K562 (cell line): ENCODE data around the gene LRRC37B. TPM values are rescaled to one million over a fixed set of nuclear protein-coding genes. Genes with fewer than 3 reads are reported as not detected.
"Not testable (repeated sequence)": the region's sequence is repeated elsewhere in the genome, so short reads cannot be mapped to it uniquely, and the experiment has no call there.

Experiments
- ATAC-seq: fragments of 200-7000 bp; cut with Tn5 transposase; 3 replicates; pipeline ENCODE4 v1.9.1; 2020; ENCODE audit warnings: moderate library complexity
- BruUV-seq: library from RNA; stranded (reverse); fragments of 400-500 nt; replicated peaks from 2 replicates; lab custom pipeline; 2021; lab: Mats Ljungman, UMichigan
- CTCF ChIA-PET: fragments of 300-600 bp; formaldehyde crosslinking; extraction: SDS; loops from one replicate; lab custom pipeline; 2021; ENCODE audit warnings: low intra/inter-chr PET ratio; lab: Yijun Ruan, JAX
- POLR2A ChIA-PET: fragments of 300-600, 350-650 bp; sonication (Branson Sonifier 250); formaldehyde crosslinking; extraction: SDS; loops from one replicate; lab custom pipeline; 2021; ENCODE audit warnings: antibody characterized with exemption, inconsistent platforms; lab: Yijun Ruan, JAX
- DNase-seq, 4 experiments: peaks; one replicate each; pipeline versions ENCODE4 v3.0.0 to v3.0.0-alpha.2; 2011 to 2018; ENCODE audit warnings: low spot score in 3 of 4, mixed read lengths in 3 of 4; ENCODE audit errors: extremely low read depth in 1 of 4
- FAIRE-seq: peaks from 2 replicates; lab custom pipeline; 2011; peaks lifted over from hg19 to GRCh38; lab: Jason Lieb, UNC
- H2AFZ ChIP-seq: 2 replicates; pipeline ENCODE4 v1.6.0; 2011; ENCODE audit warnings: low read depth, low read length, control low read depth, inconsistent platforms
- H3K27ac ChIP-seq: fragments of 200-600 bp; 3 replicates; pipeline ENCODE4 v1.8.0; 2011; ENCODE audit warnings: low read depth, mild to moderate bottlenecking, control low read depth, inconsistent platforms, low read length, moderate library complexity, mixed read lengths; ENCODE audit errors: extremely low read depth
- H3K27me3 ChIP-seq, 2 experiments: fragments of 300-600 bp in 1 of 2; 2 replicates in 1 of 2; 3 replicates in 1 of 2; pipeline versions ENCODE4 v1.6.0 to v1.8.0; 2011; ENCODE audit warnings: inconsistent platforms in 2 of 2, low read length in 2 of 2, mild to moderate bottlenecking in 1 of 2, mixed read lengths in 1 of 2, moderate library complexity in 1 of 2; ENCODE audit not compliant: control insufficient read depth in 2 of 2, insufficient read depth in 2 of 2
- H3K36me3 ChIP-seq: fragments of 300-600 bp; 3 replicates; pipeline ENCODE4 v1.8.0; 2011; ENCODE audit warnings: mild to moderate bottlenecking, low read length, inconsistent platforms; ENCODE audit not compliant: control insufficient read depth, insufficient read depth
- H3K4me1 ChIP-seq, 2 experiments: fragments of 200-600 bp in 1 of 2; replicated peaks in 1 of 2; 2 replicates in 1 of 2; 3 replicates in 1 of 2; pipeline versions ENCODE4 v1.5.1 to v1.8.0; 2011; ENCODE audit warnings: inconsistent platforms in 2 of 2, low read length in 2 of 2, mild to moderate bottlenecking in 1 of 2, mixed read lengths in 1 of 2, moderate library complexity in 1 of 2; ENCODE audit not compliant: control insufficient read depth in 2 of 2, insufficient read depth in 2 of 2
- H3K4me2 ChIP-seq: 2 replicates; pipeline ENCODE4 v1.6.1; 2011; ENCODE audit warnings: low read length, control low read depth, inconsistent platforms, mixed read lengths; ENCODE audit not compliant: insufficient read depth
- H3K4me3 ChIP-seq: fragments of 200-600 bp; sonication (generic), shearing (Covaris generic); 2 replicates; pipeline ENCODE4 v1.5.1; 2016; ENCODE audit warnings: control low read depth, inconsistent platforms
- H3K79me2 ChIP-seq: fragments of 200-600 bp; 3 replicates; pipeline ENCODE4 v1.8.0; 2011; ENCODE audit warnings: low read length, inconsistent platforms; ENCODE audit not compliant: control insufficient read depth, insufficient read depth
- H3K9ac ChIP-seq, 2 experiments: 2 replicates each; pipeline versions ENCODE4 v1.6.0 to v1.6.1; 2011; ENCODE audit warnings: low read depth in 2 of 2, low read length in 2 of 2, control low read depth in 1 of 2, inconsistent platforms in 1 of 2, mild to moderate bottlenecking in 1 of 2, mixed read lengths in 1 of 2; ENCODE audit not compliant: insufficient read depth in 1 of 2
- H3K9me1 ChIP-seq: one replicate; pipeline ENCODE4 v1.6.0; 2011; ENCODE audit warnings: inconsistent platforms, mild to moderate bottlenecking, low read length, moderate library complexity; ENCODE audit not compliant: control insufficient read depth, insufficient read depth
- H3K9me3 ChIP-seq: replicated peaks from 2 replicates; pipeline ENCODE4 v1.5.1; 2011; ENCODE audit warnings: low read depth, low read length, inconsistent platforms; ENCODE audit not compliant: control insufficient read depth, insufficient read depth
- H4K20me1 ChIP-seq: replicated peaks from 2 replicates; pipeline ENCODE4 v1.6.1; 2011; ENCODE audit warnings: low read length, inconsistent platforms, mixed read lengths; ENCODE audit not compliant: control insufficient read depth, insufficient read depth
- BCOR ChIP-seq: fragments of 450-650 bp; IDR thresholded peaks from 2 replicates; pipeline ENCODE4 v1.6.1; 2016
- KDM1A ChIP-seq, 2 experiments: fragments of 450-650 bp; IDR thresholded peaks; 2 replicates each; pipeline ENCODE4 v1.6.1; 2016; ENCODE audit warnings: mild to moderate bottlenecking in 2 of 2
- RBM25 ChIP-seq: fragments of 200-400 bp; formaldehyde crosslinking; IDR thresholded peaks from 2 replicates; pipeline ENCODE4 v1.6.1; 2018; ENCODE audit warnings: low read length, low read depth, moderate library complexity; ENCODE audit not compliant: severe bottlenecking
- YY1 ChIP-seq, 3 experiments: IDR thresholded peaks; 2 replicates each; pipeline ENCODE4 v1.6.1; 2011; ENCODE audit warnings: low read length in 2 of 3, mild to moderate bottlenecking in 2 of 3, moderate library complexity in 2 of 3, borderline replicate concordance in 1 of 3, control low read depth in 1 of 3, low read depth in 1 of 3; ENCODE audit not compliant: insufficient read depth in 3 of 3, insufficient replicate concordance in 2 of 3, control insufficient read depth in 1 of 3, insufficient read length in 1 of 3; ENCODE audit errors: extremely low read depth in 1 of 3
- ZFP36 ChIP-seq: fragments of 150-350 bp; IDR thresholded peaks from 2 replicates; pipeline ENCODE4 v1.6.1; 2018; ENCODE audit warnings: low read length, low read depth; ENCODE audit not compliant: partially characterized antibody
- ZNF436 ChIP-seq: fragments of 250-450, 450-650 bp; sonication (Bioruptor Pico); formaldehyde crosslinking; IDR thresholded peaks from 2 replicates; pipeline ENCODE4 v1.7.0; 2020; ENCODE audit warnings: mild to moderate bottlenecking
- WGBS: fragments of 100-300 bp; shearing (Covaris generic); methylation state at CpG from one replicate; pipeline ENCODE4 v1.1.6; 2016; ENCODE audit warnings: low coverage, mixed read lengths; ENCODE audit not compliant: insufficient coverage; ENCODE audit errors: missing lambda C conversion rate; 5-methylcytosine and 5-hydroxymethylcytosine counted together
- in situ Hi-C: fragments of 300-500 bp; cut with MboI; formaldehyde crosslinking; loops from 4 replicates; pipeline ENCODE4 v1.15.0; 2018; ENCODE audit warnings: inconsistent platforms, mixed read lengths
- intact Hi-C: fragments of 100-400 bp; cut with micrococcal nuclease; formaldehyde crosslinking; loops from 2 replicates; pipeline ENCODE4 v1.14.2; 2022
- polyA plus RNA-seq, 8 experiments: library from polyadenylated mRNA; depleted of rRNA in 4 of 8; stranded (reverse) in 5 of 8; unstranded in 3 of 8; fragments of >200 nt; fragmentation: Nextera tagmentation in 2 of 8; fragmentation: Illumina TruSeq in 1 of 8; extraction: Ambion mirVana in 2 of 8; extraction: Trizol in 1 of 8; gene quantifications; 2 replicates each; pipeline versions ENCODE4 v1.2.1 to v1.2.3, GENCODE V29; 2011 to 2014; ENCODE audit warnings: inconsistent platforms in 1 of 8, missing spikeins in 1 of 8
- total RNA-seq, 7 experiments: library from RNA; depleted of rRNA in 6 of 7; stranded (reverse); fragments of >200 nt in 6 of 7; fragmentation: Illumina TruSeq in 2 of 7; extraction: Trizol in 2 of 7; gene quantifications; 2 replicates each; pipeline versions ENCODE4 v1.2.1 to v1.2.3, GENCODE V29; 2011 to 2021; ENCODE audit warnings: low replicate concordance in 1 of 7

LRRC37B gene
- total and polyA plus RNA-seq, 9 of the 15 experiments (the other 6 are each of a cell fraction or from before 2014, with no cell fraction given) = 2.7 to 19.8 (median 12.4) TPM

DNA sequence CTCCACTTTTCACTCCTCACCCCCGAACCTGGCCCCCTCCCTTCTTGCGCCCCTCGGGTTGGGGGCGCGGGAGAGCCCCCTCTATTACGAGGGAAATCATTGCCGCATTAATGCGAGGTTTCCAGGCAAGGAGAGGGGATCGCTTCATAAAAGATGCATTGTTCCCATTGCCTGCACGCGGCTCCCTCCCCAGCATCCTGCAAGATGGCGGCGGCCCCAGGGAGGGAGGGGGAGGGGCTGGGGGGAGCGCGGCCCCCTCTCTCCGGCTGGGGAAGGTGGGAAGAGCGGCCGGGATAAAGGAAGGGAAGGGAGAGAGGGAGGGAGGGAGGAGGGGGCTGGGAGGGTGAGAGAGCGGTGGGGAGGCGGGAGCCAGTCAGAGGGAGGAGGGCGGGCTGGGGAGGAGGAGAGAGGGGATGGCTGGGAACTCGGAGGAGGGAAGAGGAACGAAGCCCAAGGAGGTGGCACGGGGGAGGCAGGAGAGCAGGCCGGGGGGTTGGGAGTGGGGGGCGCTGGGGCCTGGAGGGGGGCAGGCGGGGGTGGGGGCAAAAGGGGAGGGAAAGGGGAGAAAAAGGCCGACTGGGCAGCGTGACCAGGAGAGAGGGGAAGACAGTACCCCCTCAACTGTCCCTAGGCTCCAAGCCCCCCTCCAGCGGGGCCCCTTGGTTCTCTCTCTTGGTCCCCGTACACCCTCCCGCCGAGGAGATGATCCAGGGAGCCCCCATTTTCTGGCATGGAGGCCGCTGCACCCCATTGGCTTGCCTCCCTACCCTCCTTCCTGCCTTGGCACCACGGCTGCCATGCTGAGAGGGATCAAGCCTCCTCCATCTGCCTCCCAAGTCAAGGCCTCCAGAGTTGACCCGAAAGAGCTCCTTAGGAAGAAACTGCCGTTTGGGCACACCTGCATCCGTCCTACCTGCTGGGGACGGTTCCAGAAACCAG, 77.1 kb downstream of the LRRC37B start:
- POLR2A ChIA-PET = not testable (repeated sequence)

DNA sequence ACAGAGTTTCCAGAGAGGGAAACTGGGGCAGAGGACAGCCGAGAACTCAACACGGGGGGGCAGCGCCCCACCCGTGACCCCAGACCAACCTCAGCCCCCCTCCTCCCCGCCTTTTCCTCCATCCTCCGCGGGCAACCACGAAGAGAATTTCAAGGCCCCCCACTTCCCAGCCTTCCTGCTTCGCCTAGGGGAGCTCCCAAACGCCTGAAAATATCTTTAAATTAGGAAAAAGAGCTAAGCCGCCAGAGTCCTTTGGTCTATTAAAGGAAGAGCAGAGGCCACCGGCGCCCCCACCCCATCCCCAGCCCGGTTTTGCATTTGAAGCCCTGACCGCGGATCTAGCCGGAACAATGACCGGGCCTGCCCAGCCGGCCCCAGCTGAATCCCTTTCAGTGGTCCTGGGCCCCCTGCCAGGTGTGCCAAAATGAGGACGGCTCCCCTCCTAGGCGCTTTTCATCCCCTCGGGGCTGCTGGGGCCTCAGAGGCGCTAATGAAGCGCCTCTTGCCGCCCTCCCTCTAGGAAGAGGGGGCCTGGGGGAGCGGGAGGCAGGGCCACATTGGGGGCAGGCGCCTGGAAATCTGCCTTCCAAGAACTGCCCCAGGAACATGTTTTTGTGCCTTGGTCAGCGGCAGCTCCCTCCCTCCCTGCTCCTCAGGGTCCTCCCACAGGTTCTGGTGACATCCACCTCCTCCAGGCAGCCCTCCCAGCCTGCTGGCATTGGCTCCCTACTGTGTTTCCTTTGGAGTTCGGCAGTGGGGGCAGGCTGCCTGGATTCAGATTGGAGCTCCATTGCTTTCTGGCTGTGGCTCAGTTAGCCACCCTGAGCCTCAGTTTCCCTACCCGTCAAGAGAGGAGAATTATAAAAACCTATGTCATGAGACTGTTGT, 78.0 kb downstream of the LRRC37B start:
- in situ Hi-C loops, POLR2A ChIA-PET, CTCF ChIA-PET, H4K20me1 ChIP-seq, H2AFZ ChIP-seq, H3K27me3 ChIP-seq, H3K27ac ChIP-seq, H3K4me3 ChIP-seq, H3K4me2 ChIP-seq, FAIRE-seq, H3K4me1 ChIP-seq, BruUV-seq, H3K79me2 ChIP-seq, intact Hi-C loops, H3K9ac ChIP-seq, H3K36me3 ChIP-seq, H3K9me1 ChIP-seq, DNase-seq, H3K9me3 ChIP-seq: not testable (repeated sequence)
- 51% methylated on average over 10 of the region's 30 CpGs for WGBS
- ATAC-seq = peak; percentile 51
- TF ChIP-seq ZFP36 (peak; percentile 89), ZNF436 (CRISPR knock-in tag) (peak; percentile 80), KDM1A (IDR thresholded peaks at IDR 0.05) (peak in 1 of 2 experiments; percentile 53; a peak in 1 of 4 replicates), BCOR (peak; percentile 95), RBM25 (peak; percentile 26)

More for the DNA sequence above, 77.1 kb downstream of the LRRC37B start:
- no CpG with 5 or more reads among the region's 39 CpGs for WGBS
- 0 out of 2 replicates have a peak overlapping the region, but pooled peaks have one; percentile 32 for H2AFZ ChIP-seq
- TF ChIP-seq YY1 (IDR thresholded peaks at IDR 0.05; ENCODE audit: borderline replicate concordance in 1 of 3, control insufficient read depth in 1 of 3, extremely low read depth in 1 of 3, insufficient read depth in 3 of 3, insufficient read length in 1 of 3, insufficient replicate concordance in 2 of 3, low read depth in 1 of 3, low read length in 2 of 3) = peak in 1 of 3 experiments; percentile 36
- H3K27me3 ChIP-seq, H3K9ac ChIP-seq, H3K4me1 ChIP-seq, H3K9me1 ChIP-seq, H4K20me1 ChIP-seq, FAIRE-seq, H3K79me2 ChIP-seq, in situ Hi-C loops, intact Hi-C loops, H3K27ac ChIP-seq, H3K9me3 ChIP-seq, CTCF ChIA-PET, H3K4me3 ChIP-seq, H3K36me3 ChIP-seq, DNase-seq, H3K4me2 ChIP-seq, BruUV-seq: not testable (repeated sequence)
- peak; percentile 60 for ATAC-seq
